HG02610 (cell line): Measurements from ENCODE around the gene TBC1D13.
"Not testable (repeated sequence)": the region's sequence is repeated elsewhere in the genome, so short reads cannot be mapped to it uniquely, and the experiment has no call there.

Experiments used
- ATAC-seq: cut with Tn5 transposase; IDR thresholded peaks from one replicate; pipeline ENCODE4 v1.9.1; 2021; ENCODE audit warnings: mild to moderate bottlenecking, moderate library complexity; ENCODE audit not compliant: unreplicated experiment

TBC1D13 gene

DNA sequence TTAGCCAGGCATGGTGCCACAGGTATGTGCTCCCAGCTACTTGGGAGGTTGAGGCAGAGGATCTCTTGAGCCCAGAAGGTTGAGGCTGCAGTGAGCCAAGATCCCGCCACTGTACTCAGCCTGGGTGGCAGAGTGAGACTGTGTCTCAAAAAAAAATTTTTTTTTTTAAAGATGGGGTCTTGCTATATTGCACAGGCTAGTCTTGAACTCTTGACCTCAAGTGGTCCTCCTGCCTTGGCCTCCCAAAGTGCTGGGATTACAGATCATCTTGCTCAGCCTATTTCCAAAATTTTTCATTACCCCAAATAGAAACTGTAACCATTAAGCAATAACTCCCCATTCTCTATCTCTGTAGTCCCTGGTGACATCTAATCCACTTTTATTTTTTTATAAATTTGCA lies 4.4 kb upstream of the TBC1D13 start:
- no peak for ATAC-seq

- ATAC-seq: no peak
Measured at GRCh38 chr9:128785427-128785826, 1.6 kb upstream of the TBC1D13 start.

GRCh38 chr9:128787659-128788058 lies 606 bp downstream of the TBC1D13 start:
- ATAC-seq: no peak

- ATAC-seq: no peak
Measured at GRCh38 chr9:128788445-128788844, 1.4 kb downstream of the TBC1D13 start.

DNA sequence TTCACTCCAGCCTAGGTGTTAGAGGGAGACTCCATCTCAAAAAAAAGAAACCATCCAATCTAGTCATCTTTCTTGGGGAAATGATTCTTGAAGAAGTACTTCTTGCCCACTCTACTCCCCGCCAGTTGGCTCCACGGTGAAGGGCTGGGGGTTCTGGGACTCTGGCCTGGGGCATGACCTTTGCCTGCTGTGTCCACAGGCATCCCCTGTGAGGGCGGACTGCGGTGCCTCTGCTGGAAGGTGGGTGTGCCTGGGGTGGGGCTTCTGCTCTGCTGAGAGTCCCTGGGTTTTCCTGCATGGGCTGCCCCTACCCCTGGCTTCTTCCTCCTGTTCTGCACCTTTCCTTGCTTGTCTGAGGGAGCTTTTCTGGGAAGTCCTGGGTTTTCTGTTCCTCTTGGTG lies 3.5 kb downstream of the TBC1D13 start:
- no peak for ATAC-seq

DNA sequence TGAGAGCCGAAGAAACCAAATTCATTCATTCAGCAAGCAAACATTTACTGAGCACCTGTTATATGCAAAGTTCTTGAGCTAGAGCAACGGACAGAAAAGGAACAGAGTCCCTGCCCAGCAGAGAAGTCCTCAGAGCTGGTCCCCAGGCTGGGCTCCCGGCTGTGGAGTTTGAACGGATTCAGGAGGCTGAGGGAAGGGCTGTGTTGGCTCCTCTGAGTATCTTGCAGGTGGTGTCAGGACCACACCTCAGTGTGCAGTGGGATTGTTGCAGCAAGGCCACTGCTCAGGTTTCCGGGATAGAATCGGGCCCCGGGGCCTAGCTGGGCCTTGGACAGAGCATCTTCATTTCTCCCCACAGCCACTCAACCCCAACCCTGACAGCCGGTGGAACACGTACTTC lies 5.1 kb downstream of the TBC1D13 start:
- no peak for ATAC-seq

- no peak for ATAC-seq
Measured at GRCh38 chr9:128792978-128793686, 6.1 kb downstream of the TBC1D13 start.

- not testable (repeated sequence) for ATAC-seq
Measured at GRCh38 chr9:128794961-128795360, 7.9 kb downstream of the TBC1D13 start.

- ATAC-seq: no peak
Measured at GRCh38 chr9:128798896-128799295, 11.8 kb downstream of the TBC1D13 start.

DNA sequence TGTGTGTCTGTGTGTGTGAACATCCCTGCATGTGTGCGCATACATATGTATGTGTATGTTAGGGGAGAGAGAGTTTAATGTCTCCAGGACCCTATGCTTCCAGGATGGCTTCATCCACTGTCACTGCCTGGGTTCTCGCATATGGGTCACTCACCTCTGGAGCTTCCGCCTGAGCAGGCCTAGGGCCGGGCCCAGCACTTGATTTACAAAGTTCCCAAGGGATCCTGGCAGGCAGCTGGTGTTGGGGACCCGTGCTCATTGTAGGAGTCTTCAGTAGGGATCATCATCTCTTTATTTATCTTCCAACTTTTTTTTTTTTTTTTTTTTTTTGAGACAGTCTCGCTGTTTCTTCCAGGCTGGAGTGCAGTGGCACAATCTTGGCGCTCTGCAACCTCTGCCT lies 13.0 kb downstream of the TBC1D13 start:
- ATAC-seq: no peak

GRCh38 chr9:128802482-128802881 lies 15.4 kb downstream of the TBC1D13 start:
- ATAC-seq: no peak

- ATAC-seq: no peak
Measured at GRCh38 chr9:128805661-128806060, 18.6 kb downstream of the TBC1D13 start.

DNA sequence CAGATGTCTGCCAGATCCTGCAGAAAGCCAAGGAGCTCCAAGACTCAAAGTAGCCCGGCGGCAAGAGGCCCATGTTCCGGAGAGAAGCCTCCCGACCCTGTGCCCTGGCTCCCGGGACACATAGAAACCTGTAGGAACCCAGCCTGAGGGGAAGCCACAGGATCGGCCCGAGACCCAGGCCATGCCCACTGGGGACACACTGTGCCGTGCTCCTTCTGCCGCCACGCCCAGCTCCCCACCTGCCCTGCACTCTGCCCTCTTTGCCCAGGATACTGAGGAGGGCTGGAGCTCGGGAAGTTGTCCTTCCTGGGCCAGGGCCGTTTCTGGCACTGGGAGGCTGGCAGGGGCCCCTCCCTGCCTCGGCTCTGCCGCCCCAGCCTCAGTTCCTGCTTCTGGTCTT lies 20.8 kb downstream of the TBC1D13 start:
- ATAC-seq: no peak

DNA sequence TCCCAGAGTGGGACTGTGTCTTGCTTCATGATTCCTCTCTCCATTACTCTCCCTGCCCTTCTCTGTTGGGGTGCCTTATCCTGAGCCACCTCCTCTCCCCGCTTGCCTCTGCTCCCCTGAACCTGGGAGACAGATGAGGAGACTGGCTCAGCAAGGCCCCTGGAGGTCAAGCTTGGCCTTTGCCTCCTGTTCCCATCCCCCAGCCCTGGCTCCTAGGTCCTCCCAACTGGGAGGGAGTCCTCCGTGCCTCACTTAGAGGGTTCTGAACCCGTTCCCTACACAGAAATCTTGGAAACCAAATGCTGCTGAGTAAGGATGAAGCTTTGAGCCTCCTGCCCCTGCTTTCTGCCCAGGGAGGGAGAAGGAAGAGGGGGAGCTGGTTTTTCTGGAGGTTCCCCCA lies 21.5 kb downstream of the TBC1D13 start:
- no peak for ATAC-seq

- ATAC-seq: no peak
Measured at GRCh38 chr9:128809036-128809599, 22.1 kb downstream of the TBC1D13 start.

DNA sequence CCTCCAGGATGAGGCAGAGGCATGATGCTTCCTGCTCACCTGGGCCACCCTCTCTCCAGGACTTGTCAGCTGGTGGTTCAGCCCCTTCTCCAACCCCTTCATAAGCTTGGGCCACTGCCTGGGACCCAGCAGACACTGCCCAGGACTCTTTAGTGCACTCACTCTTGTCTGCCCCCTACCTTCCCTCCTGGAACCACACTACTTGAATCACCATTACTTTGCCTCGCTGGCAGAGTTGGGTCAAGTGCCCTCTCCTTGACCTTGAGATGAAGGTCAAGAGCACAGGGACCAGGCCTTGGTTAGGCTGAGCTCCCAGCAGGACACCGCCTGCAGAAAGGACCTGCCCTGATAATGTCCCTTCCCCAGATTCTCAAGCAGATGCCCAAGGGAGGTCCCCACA lies 22.8 kb downstream of the TBC1D13 start:
- no peak for ATAC-seq

GRCh38 chr9:128810873-128811272 lies 23.8 kb downstream of the TBC1D13 start:
- no peak for ATAC-seq

DNA sequence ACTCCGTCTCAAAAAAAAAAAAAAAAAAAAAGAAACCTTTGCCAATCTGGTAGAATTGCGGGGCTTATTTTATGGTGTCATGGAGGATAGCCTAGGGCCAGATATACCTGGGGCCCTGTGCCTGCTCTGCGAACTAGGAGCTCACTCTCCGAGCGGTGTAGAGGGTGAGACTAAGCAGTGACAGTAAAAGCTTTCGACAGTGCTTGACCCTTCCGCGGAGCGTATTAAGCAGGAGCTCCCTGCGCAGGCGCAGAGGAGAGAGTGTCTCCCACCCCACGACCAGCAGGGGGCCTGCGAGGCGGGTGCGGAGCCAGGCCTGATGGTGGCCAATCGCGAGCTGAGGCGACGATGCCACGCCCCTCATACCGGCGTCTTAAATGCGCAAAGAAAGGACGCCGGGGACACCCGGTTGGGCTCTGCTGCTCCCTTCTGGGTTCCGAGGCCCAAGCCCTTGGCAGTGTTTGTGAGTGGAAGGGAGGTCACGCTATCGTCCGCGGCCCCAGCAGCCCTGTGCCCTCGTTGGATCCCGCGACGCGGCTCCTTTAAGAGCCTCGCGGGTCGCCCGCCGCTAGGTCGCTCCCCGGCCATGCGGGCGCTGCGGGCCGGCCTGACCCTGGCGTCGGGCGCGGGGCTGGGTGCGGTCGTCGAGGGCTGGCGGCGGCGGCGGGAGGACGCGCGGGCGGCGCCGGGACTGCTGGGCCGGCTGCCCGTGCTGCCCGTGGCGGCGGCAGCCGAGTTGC lies 31.2 kb downstream of the TBC1D13 start, which contains the start of gene ENDOG:
ENDOG (plus strand) TSS at position 402 of the 740 bp plus-strand sequence; CDS start at position 587, 185 bp downstream.
- peak; percentile 82 for ATAC-seq

GRCh38 chr9:128818839-128819715 lies 32.0 kb downstream of the TBC1D13 start:
- peak; percentile 17 for ATAC-seq

DNA sequence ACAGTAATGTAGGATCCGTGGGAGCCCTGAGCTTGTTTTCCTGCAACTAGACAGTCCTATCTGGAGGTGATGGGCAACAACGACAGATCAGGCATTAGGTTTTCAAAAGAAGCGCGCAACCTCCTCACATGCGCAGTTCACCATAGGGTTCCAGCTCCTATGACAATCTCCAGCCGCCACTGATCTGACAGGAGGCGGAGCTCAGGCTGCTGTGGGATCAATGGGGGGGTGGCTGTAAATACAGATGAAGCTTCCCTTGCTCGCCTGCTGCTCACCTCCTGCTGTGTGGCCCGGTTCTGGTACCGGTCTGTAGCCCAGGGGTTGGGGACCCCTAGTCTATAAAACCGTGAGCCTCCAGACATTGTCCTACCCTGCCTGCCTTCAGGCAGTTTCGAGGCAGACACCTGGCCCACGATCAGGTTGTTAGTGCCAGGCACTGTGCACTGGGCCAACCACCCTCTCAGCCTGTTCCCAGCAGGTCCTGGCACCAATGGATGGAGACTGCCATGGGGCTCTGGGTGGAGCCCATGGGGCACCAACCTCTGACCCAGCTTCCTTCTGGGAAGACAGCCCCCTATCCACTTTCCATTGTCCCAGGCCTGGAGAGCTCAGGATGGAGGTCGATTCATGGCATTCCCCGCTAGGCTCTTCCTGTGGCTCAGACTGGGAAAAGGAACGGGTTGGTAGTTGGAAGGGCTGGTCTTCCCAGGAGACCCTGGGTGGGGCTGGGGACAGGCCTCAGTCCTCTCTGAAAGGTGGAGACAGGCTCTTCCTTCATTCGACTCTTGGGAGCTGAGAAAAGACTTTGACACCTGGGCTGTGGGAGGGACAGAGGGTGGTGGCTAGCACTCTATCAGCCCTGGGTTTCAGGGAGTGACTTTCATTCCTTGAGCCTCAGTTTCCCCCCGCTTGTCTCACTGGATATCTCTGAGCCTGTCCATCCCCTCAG lies 32.9 kb downstream of the TBC1D13 start:
- no peak for ATAC-seq
